SH-SY5Y (cell line): ENCODE measurements around the gene AGAP1.

Experiments
- GATA2 ChIP-seq: IDR thresholded peaks from 2 replicates; pipeline ENCODE4 v1.6.1; 2011; ENCODE audit warnings: mild to moderate bottlenecking, low read depth, low read length
- GATA3 ChIP-seq: IDR thresholded peaks from 2 replicates; pipeline ENCODE4 v1.6.1; 2011; ENCODE audit warnings: low read depth, mild to moderate bottlenecking, low read length, moderate library complexity

GRCh38 chr2:235747786-235748091 lies 253.9 kb downstream of the AGAP1 start:
- TF ChIP-seq GATA3 = no peak
- no peak for TF ChIP-seq GATA2
